ENCODE measurements around the gene CDK18. TPM values are rescaled to one million over a fixed set of nuclear protein-coding genes. Genes with fewer than 3 reads are reported as not detected.

Gene CDK18
- total and polyA plus RNA-seq, 10 of the 15 experiments (the other 5 are each of a cell fraction or from before 2014, with no cell fraction given): 0.13 to 4.4 (median 0.52) TPM; not detected in 2

DNA sequence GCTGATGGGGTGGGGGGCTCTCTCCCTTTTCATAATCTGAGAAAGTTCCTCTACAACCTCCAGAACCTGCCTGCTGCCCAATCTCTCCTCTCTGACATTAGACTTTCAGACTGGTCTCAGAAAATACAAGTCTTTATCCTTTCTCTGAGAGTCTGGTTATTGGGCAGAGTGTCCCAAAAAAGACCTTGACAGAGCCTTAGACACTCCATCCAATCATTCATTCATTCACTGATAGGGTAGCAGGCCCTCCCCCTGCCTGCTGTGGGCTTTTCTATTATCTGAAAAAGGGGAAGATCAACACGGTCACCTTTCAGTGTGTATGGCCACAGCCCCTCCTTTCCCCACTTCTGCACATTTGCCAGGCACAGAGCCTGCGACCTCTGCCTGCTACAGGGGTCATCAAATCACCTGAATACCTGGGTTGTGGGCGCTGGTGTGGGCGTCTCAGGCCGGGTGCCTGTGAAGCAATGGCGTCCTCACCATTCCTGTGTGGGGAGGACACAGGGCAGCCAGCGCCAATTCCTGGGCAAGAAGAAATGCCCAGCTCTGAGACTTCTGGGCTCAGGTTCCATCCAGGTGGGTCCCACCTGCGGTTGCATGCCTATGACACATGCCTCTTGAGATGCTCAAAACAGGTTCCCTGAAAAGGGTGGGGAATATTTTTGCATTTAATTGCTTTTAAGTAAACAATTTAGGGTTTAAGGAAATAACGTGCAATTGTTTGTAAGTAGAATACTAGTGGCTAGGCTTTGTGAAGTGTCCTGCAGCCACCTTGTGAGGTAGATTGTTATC is 74.5 kb downstream of the CDK18 start:
- BruUV-seq (replicated peaks): no TSS peak
- no peaks in the 10 kb centered on the region for H3K36me3 ChIP-seq (ENCODE audit: control insufficient read depth in 2 of 2, insufficient read depth in 2 of 2, low read length in 1 of 2)
- RAD21 ChIA-PET (ENCODE audit: unreplicated experiment): interaction anchor here (1.2 to 1.3 kb wide), 2 partner anchors 55 to 398 kb away, joined by 3 read pairs; no protein-coding TSS in a partner anchor
- H3K4me3 ChIP-seq: no peak overlapping the region
- H3K9me3 ChIP-seq (replicated peaks; ENCODE audit: control insufficient read depth, insufficient read depth, low read length): no peaks in the 10 kb centered on the region
- intact Hi-C loops (cut with micrococcal nuclease; ENCODE audit: unreplicated experiment) (no loop called here), in situ Hi-C loops (cut with MboI) (no loop called here)
- POLR2A ChIA-PET: no interaction called here
- H3K4me2 ChIP-seq (ENCODE audit: control insufficient read depth, insufficient read depth): no peak overlapping the region
- WGBS (ENCODE audit: insufficient coverage, insufficient replicate concordance, low lambda C conversion rate, missing lambda C conversion rate): 12% methylated on average over 9 of the region's 9 CpGs
- ATAC-seq (no peak), FAIRE-seq (no peak), DNase-seq (ENCODE audit: low read depth, low spot score) (no peak)
- no peak overlapping the region for H3K27ac ChIP-seq (ENCODE audit: control insufficient read depth, insufficient read depth)
- SMC1A ChIA-PET (ENCODE audit: uncharacterized antibody, unreplicated experiment): interaction anchor here (1.1 to 1.3 kb wide), 2 partner anchors 13 to 58 kb away, joined by 3 to 6 read pairs; no protein-coding TSS in a partner anchor
- H3K79me2 ChIP-seq (ENCODE audit: control insufficient read depth, insufficient read depth, low read length): no peaks in the 10 kb centered on the region
- H4K20me1 ChIP-seq (ENCODE audit: control insufficient read depth, insufficient read depth): no peaks in the 10 kb centered on the region
- TF ChIP-seq YY1 (IDR thresholded peaks at IDR 0.05; ENCODE audit: low read depth, low read length) (no peak), IRF4 (IDR thresholded peaks at IDR 0.05; ENCODE audit: low read depth, low read length) (no peak), SMAD1 (IDR thresholded peaks at IDR 0.05; ENCODE audit: low read depth, partially characterized antibody) (no peak), TCF7 (IDR thresholded peaks at IDR 0.05; ENCODE audit: borderline replicate concordance) (no peak), BCL11A (IDR thresholded peaks at IDR 0.05; ENCODE audit: low read depth, low read length) (no peak)
- no peak overlapping the region for H3K9ac ChIP-seq (ENCODE audit: control insufficient read depth, insufficient read depth, low read length)
- peaks cover 0 to 5% of the 10 kb centered on the region in 2 experiments; a peak in 2 of 4 replicates for H3K27me3 ChIP-seq (replicated peaks in 1 of 2; ENCODE audit: control insufficient read depth in 2 of 2, insufficient read depth in 2 of 2, low read length in 1 of 2)
- CTCF ChIA-PET: interaction anchor here (0.9 to 1.1 kb wide), 4 partner anchors 55 to 80 kb away, joined by 3 to 5 read pairs (median 4); no protein-coding TSS in a partner anchor
- H2AFZ ChIP-seq (ENCODE audit: control insufficient read depth, low read depth, low read length): no peak overlapping the region
- peaks cover 10% of the 10 kb centered on the region for H3K4me1 ChIP-seq (ENCODE audit: control insufficient read depth, insufficient read depth, low read length)

- Histone ChIP-seq H3K4me2 (ENCODE audit: control insufficient read depth, insufficient read depth) (no peak overlapping the region), H2AFZ (ENCODE audit: control insufficient read depth, low read depth, low read length) (no peak overlapping the region), H3K9ac (ENCODE audit: control insufficient read depth, insufficient read depth, low read length) (no peak overlapping the region), H3K4me3 (no peak overlapping the region), H3K36me3 (ENCODE audit: control insufficient read depth in 2 of 2, insufficient read depth in 2 of 2, low read length in 1 of 2) (no peaks in the 10 kb centered on the region), H3K27ac (ENCODE audit: control insufficient read depth, insufficient read depth) (no peak overlapping the region), H4K20me1 (ENCODE audit: control insufficient read depth, insufficient read depth) (no peaks in the 10 kb centered on the region), H3K79me2 (ENCODE audit: control insufficient read depth, insufficient read depth, low read length) (no peaks in the 10 kb centered on the region), H3K4me1 (ENCODE audit: control insufficient read depth, insufficient read depth, low read length) (peaks cover 10% of the 10 kb centered on the region), H3K9me3 (replicated peaks; ENCODE audit: control insufficient read depth, insufficient read depth, low read length) (no peaks in the 10 kb centered on the region), H3K27me3 (replicated peaks in 1 of 2; ENCODE audit: control insufficient read depth in 2 of 2, insufficient read depth in 2 of 2, low read length in 1 of 2) (peaks cover 0 to 5% of the 10 kb centered on the region in 2 experiments; a peak in 2 of 4 replicates)
- WGBS (ENCODE audit: insufficient coverage, insufficient replicate concordance, low lambda C conversion rate, missing lambda C conversion rate): 59% methylated on average over 7 of the region's 12 CpGs
- FAIRE-seq (no peak), DNase-seq (ENCODE audit: low read depth, low spot score) (no peak), ATAC-seq (no peak)
- intact Hi-C loops (cut with micrococcal nuclease; ENCODE audit: unreplicated experiment) (no loop called here), in situ Hi-C loops (cut with MboI) (no loop called here)
- CTCF ChIA-PET: interaction anchor here (1.0 kb wide), 2 partner anchors 55 to 78 kb away, joined by 3 to 5 read pairs; no protein-coding TSS in a partner anchor
- RAD21 ChIA-PET (ENCODE audit: unreplicated experiment): no interaction called here
- POLR2A ChIA-PET: no interaction called here
- TF ChIP-seq ZBTB33 (IDR thresholded peaks at IDR 0.05) (no peak), HCFC1 (IDR thresholded peaks at IDR 0.05; ENCODE audit: low read length) (no peak), JUNB (IDR thresholded peaks at IDR 0.05) (no peak), SP1 (IDR thresholded peaks at IDR 0.05; ENCODE audit: low read depth, low read length) (no peak)
- SMC1A ChIA-PET (ENCODE audit: uncharacterized antibody, unreplicated experiment): interaction anchor here (1.1 to 1.3 kb wide), 2 partner anchors 12 to 58 kb away, joined by 3 to 6 read pairs; no protein-coding TSS in a partner anchor
- no TSS peak for BruUV-seq (replicated peaks)
Observed at GRCh38 chr1:205579711-205580110, 75.2 kb downstream of the CDK18 start.

All from GM12878 (cell line).